ENCODE measurements around the gene MGMT. TPM values are rescaled to one million over a fixed set of nuclear protein-coding genes. Genes with fewer than 3 reads are reported as not detected.

MGMT gene
- total and polyA plus RNA-seq, 2 of the 4 experiments (the other 2 are of a cell fraction), result 11.5 to 17.8 TPM

DNA sequence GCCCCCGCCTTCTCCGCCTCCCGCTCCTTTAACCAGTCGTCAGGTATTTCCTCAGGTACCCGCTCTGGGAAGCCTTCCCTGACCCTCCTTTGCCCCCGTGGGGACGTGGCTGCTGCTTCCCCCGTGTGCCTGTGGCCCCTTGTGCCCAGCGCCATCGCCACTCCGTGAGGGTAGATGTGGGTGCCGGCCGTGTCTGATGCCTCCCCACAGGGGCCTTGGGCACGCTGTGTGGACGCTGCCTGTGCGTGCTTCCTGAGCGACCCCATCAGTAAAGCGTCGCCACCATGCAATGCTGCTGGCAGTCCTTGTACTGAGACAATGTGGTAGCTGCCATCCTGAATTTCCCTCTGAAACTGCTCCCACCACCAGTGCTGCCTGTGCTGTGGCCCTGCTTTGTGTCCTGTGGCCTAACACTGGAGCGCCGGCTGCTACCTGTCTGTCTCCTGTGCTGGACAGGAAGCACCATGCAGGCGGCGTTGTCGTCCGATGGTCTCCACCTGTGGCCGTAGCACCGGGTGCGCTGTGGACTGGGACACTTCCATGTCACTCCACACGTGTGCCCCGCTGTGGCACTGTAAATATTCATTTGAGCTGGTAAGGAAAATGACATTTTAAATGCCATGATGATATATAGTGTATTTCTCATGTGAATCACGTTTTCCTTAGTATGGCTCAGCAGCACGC lies 213.8 kb downstream of the MGMT start:
- H4K5ac ChIP-seq (ENCODE audit: low read depth, low read length), result no peak overlapping the region
- DNase-seq (no peak), ATAC-seq (ENCODE audit: low read depth) (no peak)
- no peaks in the 10 kb centered on the region for H3K79me1 ChIP-seq (ENCODE audit: low read depth in 1 of 2, low read length in 2 of 2)
- no TSS peak for BruUV-seq (replicated peaks)
- H2AFZ ChIP-seq (replicated peaks; ENCODE audit: low read length, poor library complexity), result no peak overlapping the region
- H3K27me3 ChIP-seq (ENCODE audit: control insufficient read depth, insufficient read depth, low read length), result no peaks in the 10 kb centered on the region
- H3K18ac ChIP-seq (ENCODE audit: low read depth, low read length), result no peak overlapping the region
- H4K91ac ChIP-seq (ENCODE audit: insufficient read depth, low read depth, low read length), result no peak overlapping the region
- ChIA-PET CTCF (no interaction called here), POLR2A (ENCODE audit: unreplicated experiment) (no interaction called here)
- no peak overlapping the region for H3K56ac ChIP-seq (ENCODE audit: extremely low read depth, insufficient read depth, low read length)
- no peak overlapping the region for H3K4ac ChIP-seq (ENCODE audit: low read depth, low read length)
- H3K4me2 ChIP-seq (ENCODE audit: low read depth, low read length), result no peak overlapping the region
- in situ Hi-C loops (cut with MboI; ENCODE audit: low sequenced_read_pairs), result no loop called here
- H3K9me1 ChIP-seq (ENCODE audit: insufficient read depth, low read length), result no peaks in the 10 kb centered on the region
- no peak overlapping the region for H4K8ac ChIP-seq (ENCODE audit: low read depth in 2 of 2, low read length in 2 of 2)
- dilution Hi-C loops (cut with HindIII; ENCODE audit: low sequenced_read_pairs, unreplicated experiment), result no loop called here
- no peak overlapping the region for H2BK15ac ChIP-seq (ENCODE audit: low read depth, low read length)
- H3K36me3 ChIP-seq (ENCODE audit: control insufficient read depth, insufficient read depth, low read length), result no peaks in the 10 kb centered on the region
- H4K20me1 ChIP-seq (ENCODE audit: insufficient read depth, low read length), result no peaks in the 10 kb centered on the region
- H3K4me1 ChIP-seq (ENCODE audit: control insufficient read depth, insufficient read depth, low read length), result no peaks in the 10 kb centered on the region
- no peak overlapping the region for H3K4me3 ChIP-seq (ENCODE audit: insufficient read depth, low read depth, low read length)
- H3K23ac ChIP-seq (ENCODE audit: low read depth, low read length), result no peak overlapping the region
- no peak overlapping the region for H3K9ac ChIP-seq (ENCODE audit: low read depth, low read length)
- no peak overlapping the region for H2AK9ac ChIP-seq (replicated peaks; ENCODE audit: low read depth, low read length, poor library complexity)
- H3K14ac ChIP-seq (replicated peaks; ENCODE audit: low read depth, low read length), result no peak overlapping the region
- intact Hi-C loops (cut with micrococcal nuclease), result no loop called here
- H3K27ac ChIP-seq (ENCODE audit: insufficient read depth, low read length), result no peak overlapping the region
- no peak overlapping the region for H2AK5ac ChIP-seq (ENCODE audit: low read depth, low read length)
- WGBS, 2 experiments (ENCODE audit: extremely low coverage in 2 of 2, insufficient read length in 1 of 2), result 91% methylated on average over 20 of the region's 32 CpGs; no CpG with 5 or more reads in 1 of the 2 experiments
- peaks cover 6% of the 10 kb centered on the region; the same call in 1 of the 2 replicates for H3K9me3 ChIP-seq (ENCODE audit: control insufficient read depth, insufficient read depth, low read length)
- no peak overlapping the region for H2BK5ac ChIP-seq (ENCODE audit: low read depth, low read length, poor library complexity, severe bottlenecking)
- no peak overlapping the region for H2BK20ac ChIP-seq (ENCODE audit: low read depth, low read length)
- no peak overlapping the region for H2BK120ac ChIP-seq (ENCODE audit: low read depth, low read length)
- TF ChIP-seq RFX5 (IDR thresholded peaks at IDR 0.05; ENCODE audit: low read depth, low read length) (no peak), MAZ (IDR thresholded peaks at IDR 0.05; ENCODE audit: borderline replicate concordance, low read depth, low read length) (no peak), CHD1 (IDR thresholded peaks at IDR 0.05; ENCODE audit: low read depth, low read length) (no peak), BHLHE40 (IDR thresholded peaks at IDR 0.05; ENCODE audit: low read depth, low read length) (no peak), RCOR1 (IDR thresholded peaks at IDR 0.05; ENCODE audit: insufficient replicate concordance, low read length) (no peak), POLR2A (IDR thresholded peaks at IDR 0.05; ENCODE audit: low read depth, low read length) (no peak), CEBPB (IDR thresholded peaks at IDR 0.05; ENCODE audit: low read depth, low read length) (no peak), FOS (IDR thresholded peaks at IDR 0.05; ENCODE audit: low read depth, low read length) (no peak)
- TF ChIP-seq, protein P1, sequence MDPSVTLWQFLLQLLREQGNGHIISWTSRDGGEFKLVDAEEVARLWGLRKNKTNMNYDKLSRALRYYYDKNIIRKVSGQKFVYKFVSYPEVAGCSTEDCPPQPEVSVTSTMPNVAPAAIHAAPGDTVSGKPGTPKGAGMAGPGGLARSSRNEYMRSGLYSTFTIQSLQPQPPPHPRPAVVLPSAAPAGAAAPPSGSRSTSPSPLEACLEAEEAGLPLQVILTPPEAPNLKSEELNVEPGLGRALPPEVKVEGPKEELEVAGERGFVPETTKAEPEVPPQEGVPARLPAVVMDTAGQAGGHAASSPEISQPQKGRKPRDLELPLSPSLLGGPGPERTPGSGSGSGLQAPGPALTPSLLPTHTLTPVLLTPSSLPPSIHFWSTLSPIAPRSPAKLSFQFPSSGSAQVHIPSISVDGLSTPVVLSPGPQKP (IDR thresholded peaks at IDR 0.05; ENCODE audit: borderline replicate concordance, low read depth, low read length), result no peak

Data from IMR-90 (cell line).